Measurements from ENCODE around the gene RNGTT.

Gene RNGTT

GRCh38 chr6:88884361-88884760 is 79.1 kb downstream of the RNGTT start:
- no peak overlapping the region for H3K27ac ChIP-seq
- no peak overlapping the region for H3K4me3 ChIP-seq
- no peak overlapping the region for H3K9ac ChIP-seq (ENCODE audit: insufficient read length)
- peaks cover 36% of the 10 kb centered on the region for H3K36me3 ChIP-seq (ENCODE audit: insufficient read depth, low read length)
- peaks cover 5% of the 10 kb centered on the region; the same call in 1 of the 2 replicates for H3K9me3 ChIP-seq (ENCODE audit: low read depth, low read length)
- no peak for DNase-seq (ENCODE audit: low read depth, low spot score)
- TF ChIP-seq FOXP2 (optimal IDR thresholded peaks at IDR 0.05; ENCODE audit: control extremely low read depth, extremely low read length, insufficient read depth), result no peak
- TF ChIP-seq EZH2 (IDR thresholded peaks at IDR 0.05), result no peak
- no peak for TF ChIP-seq POLR2AphosphoS5 (IDR thresholded peaks at IDR 0.05; ENCODE audit: borderline replicate concordance, low read depth, low read length)

- no peak for DNase-seq (ENCODE audit: low read depth, low spot score)
- Histone ChIP-seq H3K9me3 (ENCODE audit: low read depth, low read length) (peaks cover 5% of the 10 kb centered on the region; the same call in 1 of the 2 replicates), H3K27ac (no peak overlapping the region), H3K9ac (ENCODE audit: insufficient read length) (no peak overlapping the region), H3K4me3 (no peak overlapping the region), H3K36me3 (ENCODE audit: insufficient read depth, low read length) (peaks cover 34% of the 10 kb centered on the region)
- no peak for TF ChIP-seq POLR2AphosphoS5 (IDR thresholded peaks at IDR 0.05; ENCODE audit: borderline replicate concordance, low read depth, low read length)
- TF ChIP-seq EZH2 (IDR thresholded peaks at IDR 0.05), result no peak
- TF ChIP-seq FOXP2 (optimal IDR thresholded peaks at IDR 0.05; ENCODE audit: control extremely low read depth, extremely low read length, insufficient read depth), result no peak
Measured at GRCh38 chr6:88882536-88882935, 80.9 kb downstream of the RNGTT start.

GRCh38 chr6:88881451-88881850 is 82.0 kb downstream of the RNGTT start:
- TF ChIP-seq FOXP2 (optimal IDR thresholded peaks at IDR 0.05; ENCODE audit: control extremely low read depth, extremely low read length, insufficient read depth) (no peak), EZH2 (IDR thresholded peaks at IDR 0.05) (no peak), POLR2AphosphoS5 (IDR thresholded peaks at IDR 0.05; ENCODE audit: borderline replicate concordance, low read depth, low read length) (no peak)
- H3K4me3 ChIP-seq, result no peak overlapping the region
- H3K36me3 ChIP-seq (ENCODE audit: insufficient read depth, low read length), result peaks cover 25% of the 10 kb centered on the region
- no peak overlapping the region for H3K9ac ChIP-seq (ENCODE audit: insufficient read length)
- H3K9me3 ChIP-seq (ENCODE audit: low read depth, low read length), result peaks cover 5% of the 10 kb centered on the region; the same call in 1 of the 2 replicates
- no peak for DNase-seq (ENCODE audit: low read depth, low spot score)
- no peak overlapping the region for H3K27ac ChIP-seq

DNA sequence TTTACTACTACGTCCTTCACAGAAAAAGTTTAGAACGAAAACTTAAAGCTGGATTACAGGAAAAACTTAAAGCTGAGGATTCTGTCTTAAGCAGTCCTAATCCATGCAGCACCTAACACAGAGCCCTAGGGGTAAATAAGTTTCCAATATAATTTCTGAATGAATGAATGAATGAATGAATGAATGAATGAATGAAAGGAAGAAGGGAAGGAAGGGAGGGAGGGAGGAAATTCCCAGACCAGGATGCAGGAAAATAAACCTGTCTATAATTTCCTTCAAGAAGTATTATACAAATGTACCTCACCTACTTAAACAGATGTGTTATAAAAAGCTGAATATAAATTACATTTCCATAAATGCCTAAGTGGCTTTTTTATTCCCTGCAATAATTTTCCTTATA is 83.4 kb downstream of the RNGTT start:
- no peak overlapping the region for H3K27ac ChIP-seq
- no peaks in the 10 kb centered on the region for H3K9me3 ChIP-seq (ENCODE audit: low read depth, low read length)
- H3K4me3 ChIP-seq, result no peak overlapping the region
- no peak for DNase-seq (ENCODE audit: low read depth, low spot score)
- H3K9ac ChIP-seq (ENCODE audit: insufficient read length), result no peak overlapping the region
- no peak for TF ChIP-seq POLR2AphosphoS5 (IDR thresholded peaks at IDR 0.05; ENCODE audit: borderline replicate concordance, low read depth, low read length)
- no peak for TF ChIP-seq FOXP2 (optimal IDR thresholded peaks at IDR 0.05; ENCODE audit: control extremely low read depth, extremely low read length, insufficient read depth)
- no peak for TF ChIP-seq EZH2 (IDR thresholded peaks at IDR 0.05)
- H3K36me3 ChIP-seq (ENCODE audit: insufficient read depth, low read length), result peaks cover 10% of the 10 kb centered on the region

- H3K9ac ChIP-seq (ENCODE audit: insufficient read length), result no peak overlapping the region
- TF ChIP-seq POLR2AphosphoS5 (IDR thresholded peaks at IDR 0.05; ENCODE audit: borderline replicate concordance, low read depth, low read length) (no peak), FOXP2 (optimal IDR thresholded peaks at IDR 0.05; ENCODE audit: control extremely low read depth, extremely low read length, insufficient read depth) (no peak)
- no peak for DNase-seq (ENCODE audit: low read depth, low spot score)
- no peak overlapping the region for H3K27ac ChIP-seq
- H3K4me3 ChIP-seq, result no peak overlapping the region
- no peaks in the 10 kb centered on the region for H3K36me3 ChIP-seq (ENCODE audit: insufficient read depth, low read length)
- H3K9me3 ChIP-seq (ENCODE audit: low read depth, low read length), result no peaks in the 10 kb centered on the region
Measured at GRCh38 chr6:88877893-88878292, 85.5 kb downstream of the RNGTT start.

DNA sequence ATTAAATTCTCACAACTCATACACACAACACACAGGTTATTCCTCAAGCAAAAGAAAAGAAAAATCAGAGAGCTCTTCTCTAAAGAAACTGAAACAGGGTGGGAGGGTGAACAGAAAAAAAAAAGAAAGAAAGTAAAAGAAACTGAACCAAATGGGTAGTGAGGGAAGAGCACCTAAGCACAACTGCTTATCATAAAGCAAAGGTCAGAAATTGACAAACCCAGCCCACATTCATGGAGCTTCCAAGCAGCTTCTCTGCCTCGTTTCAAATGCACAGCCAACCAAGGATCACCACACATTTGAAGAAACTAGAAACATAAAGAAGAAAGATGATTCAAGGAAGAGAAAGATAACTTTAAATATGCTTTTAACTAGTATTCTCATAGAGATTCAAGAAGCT is 90.5 kb downstream of the RNGTT start:
- DNase-seq (ENCODE audit: low read depth, low spot score), result no peak
- Histone ChIP-seq H3K27ac (no peak overlapping the region), H3K9me3 (ENCODE audit: low read depth, low read length) (no peaks in the 10 kb centered on the region), H3K9ac (ENCODE audit: insufficient read length) (no peak overlapping the region), H3K4me3 (no peak overlapping the region), H3K36me3 (ENCODE audit: insufficient read depth, low read length) (no peaks in the 10 kb centered on the region)
- TF ChIP-seq EZH2 (IDR thresholded peaks at IDR 0.05) (no peak), POLR2AphosphoS5 (IDR thresholded peaks at IDR 0.05; ENCODE audit: borderline replicate concordance, low read depth, low read length) (no peak), FOXP2 (optimal IDR thresholded peaks at IDR 0.05; ENCODE audit: control extremely low read depth, extremely low read length, insufficient read depth) (no peak)

DNA sequence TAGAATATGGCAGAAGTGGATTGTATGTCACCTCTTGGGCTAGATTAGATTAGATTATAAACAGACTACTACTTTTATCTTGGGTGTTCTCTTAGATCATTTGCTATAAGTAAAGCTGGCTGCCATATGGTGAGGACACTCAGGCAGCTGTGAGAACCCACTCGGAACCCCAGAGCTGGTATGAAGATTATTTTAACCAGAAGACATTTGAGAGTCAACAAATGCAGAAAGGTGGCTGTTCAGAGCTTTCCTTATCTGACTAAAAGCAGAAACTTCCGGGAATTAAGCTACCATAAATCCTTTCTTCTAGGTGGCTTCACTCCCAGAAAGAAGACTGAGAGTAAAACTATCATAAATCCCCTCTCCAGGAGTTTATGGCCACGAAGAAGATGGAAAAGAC is 91.9 kb downstream of the RNGTT start:
- TF ChIP-seq EZH2 (IDR thresholded peaks at IDR 0.05) (no peak), POLR2AphosphoS5 (IDR thresholded peaks at IDR 0.05; ENCODE audit: borderline replicate concordance, low read depth, low read length) (no peak), FOXP2 (optimal IDR thresholded peaks at IDR 0.05; ENCODE audit: control extremely low read depth, extremely low read length, insufficient read depth) (no peak)
- H3K9ac ChIP-seq (ENCODE audit: insufficient read length), result no peak overlapping the region
- H3K9me3 ChIP-seq (ENCODE audit: low read depth, low read length), result no peaks in the 10 kb centered on the region
- H3K27ac ChIP-seq, result no peak overlapping the region
- no peak overlapping the region for H3K4me3 ChIP-seq
- no peaks in the 10 kb centered on the region for H3K36me3 ChIP-seq (ENCODE audit: insufficient read depth, low read length)
- no peak for DNase-seq (ENCODE audit: low read depth, low spot score)

DNA sequence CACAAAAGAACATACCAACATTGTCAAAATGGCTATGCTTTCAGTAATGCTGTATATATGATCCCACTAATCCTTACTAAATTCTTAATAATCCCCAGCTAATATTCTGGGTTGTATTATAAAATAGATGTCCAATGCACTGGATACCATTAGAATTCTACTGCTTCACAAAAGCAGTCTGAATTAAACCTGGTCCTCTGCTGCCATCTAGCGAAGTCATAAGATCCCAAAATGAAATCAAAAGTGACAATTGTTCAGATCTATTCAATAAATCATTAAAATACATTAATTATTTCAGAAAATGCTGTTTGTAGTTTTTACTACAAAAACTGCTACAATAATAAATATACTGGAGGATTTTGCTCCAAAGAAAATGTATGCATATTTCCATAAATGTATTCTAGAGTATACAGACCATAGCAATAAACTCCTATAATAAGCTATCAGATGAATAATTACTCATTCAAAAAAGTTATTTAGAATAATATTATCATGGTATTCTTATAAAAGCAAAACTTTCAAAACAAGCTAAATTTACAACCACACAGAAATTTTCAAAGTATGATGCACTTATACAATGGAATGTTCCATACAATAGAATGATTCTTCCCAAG is 92.6 kb downstream of the RNGTT start:
- no peak overlapping the region for H3K4me3 ChIP-seq
- H3K9me3 ChIP-seq (ENCODE audit: low read depth, low read length), result no peaks in the 10 kb centered on the region
- H3K27ac ChIP-seq, result no peak overlapping the region
- H3K36me3 ChIP-seq (ENCODE audit: insufficient read depth, low read length), result no peaks in the 10 kb centered on the region
- no peak for TF ChIP-seq FOXP2 (optimal IDR thresholded peaks at IDR 0.05; ENCODE audit: control extremely low read depth, extremely low read length, insufficient read depth)
- no peak for TF ChIP-seq POLR2AphosphoS5 (IDR thresholded peaks at IDR 0.05; ENCODE audit: borderline replicate concordance, low read depth, low read length)
- TF ChIP-seq EZH2 (IDR thresholded peaks at IDR 0.05), result no peak
- H3K9ac ChIP-seq (ENCODE audit: insufficient read length), result no peak overlapping the region
- peak; percentile 37 for DNase-seq (ENCODE audit: low read depth, low spot score)
